OCI-LY1 (cell line): Measurements from ENCODE around the gene C19orf85.

Experiments used
- CTCF ChIP-seq: fragments of 200-600 bp; sonication (generic), shearing (Covaris generic); IDR thresholded peaks from 2 replicates; pipeline ENCODE4 v1.5.1; 2017; ENCODE audit warnings: mild to moderate bottlenecking, antibody characterized with exemption, low read length, moderate library complexity, mixed read lengths
- EZH2 ChIP-seq: fragments of 200-600 bp; sonication (generic), shearing (Covaris generic); IDR thresholded peaks from 2 replicates; pipeline ENCODE4 v1.8.0; 2017; ENCODE audit warnings: borderline replicate concordance, mixed run types, mild to moderate bottlenecking, antibody characterized with exemption, low read length, moderate library complexity, mixed read lengths

- TF ChIP-seq CTCF (no peak), EZH2 (no peak)
These were observed 45.4 kb downstream of the C19orf85 start for GRCh38 chr19:55419103-55419502.
